CD1c-positive myeloid dendritic cell (primary cell): ENCODE measurements around the gene ASB14.
A peak's percentile ranks its signal among the peaks of the same experiment; 100 is the strongest.

Experiments used
- DNase-seq: peaks from one replicate; pipeline ENCODE4 v3.0.0-alpha.2; 2016; ENCODE audit errors: extremely low spot score

ASB14 gene

DNA sequence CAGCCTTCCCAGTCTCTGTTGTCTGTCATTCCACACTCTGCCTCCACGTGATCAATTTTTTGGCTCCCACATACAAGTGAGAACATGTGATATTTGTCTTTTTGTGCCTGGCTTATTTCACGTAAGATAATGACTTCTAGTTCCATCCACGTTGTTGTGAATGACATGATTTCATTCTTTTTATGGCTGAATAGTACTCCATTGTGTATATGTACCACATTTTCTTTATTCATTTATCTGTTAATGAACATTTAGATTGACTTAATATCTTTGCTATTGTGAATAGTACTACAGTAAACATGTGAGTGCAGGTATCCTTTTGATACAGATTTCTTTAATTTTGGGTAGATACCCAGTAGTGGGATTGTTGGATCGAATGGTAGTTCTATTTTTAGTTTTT is 31.4 kb downstream of the ASB14 start:
- no peak for DNase-seq

DNA sequence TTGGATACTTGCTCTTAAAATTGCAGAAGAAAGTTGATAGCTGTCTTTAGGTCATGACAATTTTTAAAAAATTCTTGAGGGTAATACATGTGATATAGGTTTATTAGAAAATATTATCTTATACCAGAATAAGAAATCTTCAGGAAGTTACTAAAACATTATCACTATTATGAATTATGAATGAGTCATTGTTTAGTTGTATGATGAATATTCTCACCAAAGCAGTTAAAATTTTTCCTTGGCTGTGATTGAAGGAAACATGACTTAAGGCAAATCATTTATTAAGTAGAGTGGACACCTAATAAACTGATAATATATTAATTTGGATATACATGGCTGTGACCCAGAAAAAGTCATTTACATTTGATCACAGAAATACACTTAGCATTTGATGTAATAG is 34.8 kb downstream of the ASB14 start:
- no peak for DNase-seq

DNA sequence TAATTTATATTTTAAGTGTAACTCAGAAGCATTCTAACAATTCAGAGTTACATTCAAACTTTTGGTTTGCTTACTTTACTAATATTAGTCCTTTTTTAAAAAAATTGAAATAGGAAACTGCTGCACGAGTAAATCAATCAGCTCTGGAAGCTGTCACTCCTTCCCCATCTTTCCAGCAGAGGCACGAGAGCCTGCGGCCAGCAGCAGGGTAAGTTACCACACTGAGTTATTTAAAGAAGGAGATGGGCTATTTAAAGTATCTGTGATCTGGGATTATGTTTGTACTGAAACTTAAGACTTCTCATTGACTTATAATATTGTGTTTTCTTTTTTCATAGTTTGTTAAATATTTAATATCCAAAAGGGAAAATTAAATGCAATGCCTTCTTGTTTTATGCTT is 35.6 kb downstream of the ASB14 start:
- DNase-seq, result no peak

DNA sequence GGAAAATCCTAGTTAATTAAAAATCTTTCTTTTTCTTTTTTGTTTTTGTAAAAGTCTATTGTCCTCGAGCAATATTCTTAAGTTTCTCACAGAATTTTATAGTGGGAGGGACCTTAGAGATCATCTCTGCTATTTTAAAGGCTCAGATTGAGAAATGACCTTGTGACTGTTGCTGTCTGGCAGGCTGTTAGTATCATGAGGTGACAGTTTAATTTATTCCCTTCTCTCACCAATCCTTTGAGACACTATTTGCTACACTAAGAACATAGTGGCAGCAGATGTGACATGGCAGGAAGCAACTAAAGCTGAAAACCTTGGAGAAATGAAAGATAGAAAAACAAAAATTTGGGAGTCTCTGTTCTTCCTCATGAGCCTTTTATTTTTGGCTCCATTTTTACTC is 40.1 kb downstream of the ASB14 start:
- no peak for DNase-seq

DNA sequence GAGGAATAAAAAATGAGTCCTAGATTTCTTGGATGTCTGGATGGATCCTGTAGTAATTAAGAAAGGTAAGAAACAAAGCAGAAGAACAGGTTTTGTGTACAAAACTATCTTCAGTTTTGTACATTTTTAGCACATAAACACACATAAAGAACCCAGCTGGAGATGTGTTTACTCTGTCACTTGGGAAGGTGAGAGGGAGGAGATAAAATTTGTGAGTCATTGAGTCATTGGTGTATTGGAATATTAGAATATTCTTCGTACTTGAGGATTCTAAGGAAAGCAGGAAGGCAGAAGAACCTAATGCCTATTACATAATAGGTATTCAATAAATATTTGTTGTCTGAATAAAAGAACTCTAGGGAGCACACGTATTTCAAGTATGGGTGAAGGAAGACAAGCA is 47.5 kb downstream of the ASB14 start:
- no peak for DNase-seq

DNA sequence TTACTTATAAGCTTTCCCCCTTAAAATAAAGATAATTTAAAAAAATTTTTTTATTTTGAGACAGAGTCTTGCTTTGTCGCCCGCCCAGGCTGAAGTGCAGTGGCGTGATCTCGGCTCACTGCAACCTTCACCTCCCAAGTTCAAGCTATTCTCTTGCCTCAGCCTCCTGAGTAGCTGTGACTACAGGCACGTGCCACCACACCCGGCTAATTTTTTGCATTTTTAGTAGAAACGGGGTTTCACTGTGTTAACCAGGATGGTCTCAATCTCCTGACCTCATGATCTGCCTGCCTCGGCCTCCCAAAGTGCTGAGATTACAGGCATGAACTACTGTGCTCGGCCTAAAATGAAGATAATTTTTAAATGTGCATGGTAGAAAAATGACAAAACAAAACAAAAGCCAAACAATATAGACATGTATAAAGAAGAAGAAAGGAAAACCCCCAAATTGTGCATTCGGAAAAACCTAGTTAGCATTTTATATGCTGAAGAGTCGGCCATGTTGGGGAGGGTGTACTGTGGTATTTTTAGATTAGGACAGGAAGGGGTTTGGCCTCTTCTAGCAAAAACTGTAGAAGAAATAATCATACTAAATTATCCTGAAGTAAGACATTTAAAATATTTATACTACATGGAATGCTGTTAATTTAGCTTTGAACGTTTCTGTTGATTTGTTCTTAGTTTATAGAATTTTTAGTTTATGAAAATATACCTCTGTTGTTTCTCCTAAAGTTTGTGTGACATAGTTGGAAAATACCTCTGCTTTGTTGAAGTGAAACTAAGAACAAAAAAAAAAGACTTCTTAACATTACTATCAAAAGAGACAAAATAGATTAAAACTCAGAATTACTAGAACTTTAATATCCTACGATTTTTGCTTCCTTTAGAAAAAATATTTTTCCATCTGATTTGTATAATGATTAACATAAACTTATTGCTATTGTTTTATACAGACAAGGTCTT is 57.6 kb downstream of the ASB14 start:
- no peak for DNase-seq

DNA sequence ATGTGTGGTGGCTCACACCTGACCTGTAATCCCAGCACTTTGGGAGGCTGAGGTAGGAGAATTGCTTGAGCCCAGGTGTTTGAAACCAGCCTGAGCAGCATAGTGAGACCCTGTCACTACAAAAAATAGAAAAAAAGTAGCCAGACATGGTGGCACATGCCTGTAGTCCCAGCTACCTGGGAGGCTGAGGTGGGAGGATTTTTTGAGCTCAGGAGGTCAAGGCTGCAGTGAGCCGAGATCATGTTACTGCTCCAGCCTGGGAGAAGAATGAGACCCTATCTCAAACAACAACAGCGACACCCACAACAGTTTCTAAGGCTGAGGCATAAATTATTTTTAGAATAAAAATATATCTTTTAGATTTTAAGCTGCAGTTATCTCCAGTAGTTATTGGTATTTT is 58.7 kb downstream of the ASB14 start:
- DNase-seq, result no peak

DNA sequence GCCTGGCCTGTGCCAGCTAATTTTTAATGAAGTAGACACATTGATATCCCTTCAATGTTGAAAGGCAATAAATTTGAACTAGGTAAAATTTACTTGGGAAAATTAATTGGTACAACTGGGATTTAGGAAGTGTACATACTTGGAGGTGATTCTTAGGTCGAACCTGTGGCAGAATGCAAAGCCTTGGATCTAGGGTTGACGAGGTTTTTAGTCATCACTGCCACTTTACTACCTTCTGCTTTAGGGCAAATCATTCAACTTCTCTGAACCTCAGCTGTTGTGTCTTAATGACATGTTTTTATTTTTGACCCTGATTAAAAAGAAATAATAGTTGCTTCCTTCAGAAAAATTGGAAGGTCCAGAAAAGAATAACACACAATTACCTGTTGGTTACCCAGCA is 62.5 kb downstream of the ASB14 start:
- no peak for DNase-seq

DNA sequence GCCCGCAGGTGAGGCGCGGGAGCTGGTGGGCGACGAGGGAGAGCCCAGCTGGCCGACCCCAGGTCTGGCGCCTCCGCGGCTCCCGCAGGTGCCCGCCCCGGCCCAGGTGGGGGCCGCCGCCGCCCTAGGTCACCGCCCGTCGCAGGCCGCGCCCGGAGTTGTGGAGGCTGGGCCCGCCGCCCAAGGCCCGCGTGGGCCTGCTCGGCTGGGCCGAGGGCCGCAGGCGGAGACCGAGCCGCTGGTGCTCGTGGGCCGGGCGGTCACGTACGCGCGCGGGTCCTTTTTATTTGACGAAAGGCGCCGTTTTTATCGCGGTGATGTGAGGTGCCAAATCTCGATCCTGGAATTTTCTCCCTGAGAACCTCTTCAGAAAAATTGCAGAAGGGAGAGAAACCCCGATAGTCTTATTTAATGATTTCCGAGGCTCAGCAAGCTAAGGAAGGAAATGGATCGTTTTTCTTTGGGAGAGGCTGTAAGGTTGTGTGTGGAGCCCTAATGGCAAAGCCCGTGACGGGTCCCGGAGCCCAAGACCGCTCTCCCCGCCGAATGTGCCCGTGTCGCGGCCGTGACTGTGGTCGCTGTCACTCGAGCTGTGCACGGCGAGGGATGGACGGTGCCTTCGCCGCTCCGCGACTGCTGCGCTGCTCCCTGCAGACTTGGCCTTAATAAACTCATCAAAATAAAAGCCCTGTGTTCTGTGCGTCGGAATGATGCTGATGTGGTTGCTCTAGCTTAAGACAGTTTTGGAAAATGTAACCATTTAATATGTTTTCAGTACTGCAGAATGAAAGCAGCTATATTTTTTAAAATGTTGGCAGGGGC is 64.3 kb downstream of the ASB14 start:
- DNase-seq, result peak; percentile 41

DNA sequence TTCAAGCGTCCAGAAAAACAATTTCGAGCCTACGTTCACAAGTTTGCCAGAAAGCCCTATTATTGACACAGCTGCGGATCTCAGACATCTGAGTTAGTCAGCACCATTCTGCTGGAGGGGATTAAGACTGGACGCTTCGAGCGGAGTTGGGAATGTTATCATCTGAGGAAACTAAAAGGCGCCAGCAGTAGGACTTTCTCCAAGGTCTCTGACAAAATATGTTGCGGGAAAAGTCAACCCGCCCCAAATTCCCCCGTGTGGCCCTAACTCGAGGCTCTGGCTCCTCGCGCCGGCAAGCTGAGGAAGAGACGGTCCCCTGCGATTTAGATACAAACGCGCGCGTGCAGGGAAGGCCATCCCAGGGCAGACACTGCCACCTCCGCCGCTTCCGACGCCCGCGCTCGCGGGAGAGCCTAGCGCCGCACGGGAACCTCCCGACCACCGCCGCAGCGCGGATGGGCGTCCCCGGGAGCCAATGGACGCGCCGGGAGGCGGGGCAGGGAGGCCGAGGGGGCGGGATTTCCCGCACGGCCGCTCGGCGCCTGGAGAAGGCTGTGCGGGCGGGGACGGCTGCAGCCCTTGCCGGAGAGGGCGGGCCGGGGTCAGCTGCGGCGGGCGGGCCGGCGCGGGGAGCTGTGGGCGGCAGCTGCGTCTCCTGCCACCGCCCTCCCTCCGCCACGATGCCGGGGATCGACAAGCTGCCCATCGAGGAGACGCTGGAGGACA is 65.1 kb downstream of the ASB14 start, which contains the start of gene APPL1:
APPL1 (plus strand) TSS at position 526 of the 726 bp plus-strand sequence; CDS start at position 681, 155 bp downstream.
- DNase-seq, result peak; percentile 97

DNA sequence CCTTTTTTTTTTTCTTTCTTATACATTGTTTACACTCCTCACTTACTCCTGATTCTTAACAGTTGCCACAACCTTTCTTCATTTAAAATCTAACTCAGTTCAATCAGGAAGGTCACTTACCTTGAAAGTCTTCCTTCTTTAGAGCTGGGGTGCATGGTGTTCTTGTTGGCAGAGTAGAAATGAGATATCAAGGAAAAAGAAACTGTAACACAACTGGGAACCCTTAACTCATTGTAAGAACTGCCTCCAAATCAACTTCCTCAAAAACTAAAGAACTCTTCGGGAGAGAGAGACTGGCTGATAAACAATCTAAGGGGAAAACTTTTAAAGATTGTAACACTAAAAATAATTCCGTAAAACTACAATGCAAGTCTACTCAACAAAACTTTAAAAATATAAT is 66.3 kb downstream of the ASB14 start:
- peak; percentile 44 for DNase-seq

DNA sequence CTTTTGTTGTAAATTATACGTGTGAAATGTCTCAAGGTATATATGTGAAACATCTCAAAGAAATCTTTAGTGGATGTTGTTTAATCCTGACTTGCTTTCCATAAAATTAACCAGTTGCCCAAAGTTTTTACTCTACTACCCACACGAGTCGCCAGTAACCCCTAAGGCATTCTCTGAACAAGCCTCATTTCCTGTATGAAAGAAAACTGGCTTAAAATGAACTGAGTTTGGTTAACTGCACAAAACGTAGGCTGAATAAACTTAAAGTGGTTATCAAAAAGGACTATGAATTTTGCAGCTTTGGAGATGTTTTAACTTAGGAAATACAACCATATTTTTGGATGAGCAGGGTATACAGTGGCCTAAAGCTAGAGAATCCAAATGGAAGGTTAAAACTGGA is 67.6 kb downstream of the ASB14 start:
- no peak for DNase-seq

DNA sequence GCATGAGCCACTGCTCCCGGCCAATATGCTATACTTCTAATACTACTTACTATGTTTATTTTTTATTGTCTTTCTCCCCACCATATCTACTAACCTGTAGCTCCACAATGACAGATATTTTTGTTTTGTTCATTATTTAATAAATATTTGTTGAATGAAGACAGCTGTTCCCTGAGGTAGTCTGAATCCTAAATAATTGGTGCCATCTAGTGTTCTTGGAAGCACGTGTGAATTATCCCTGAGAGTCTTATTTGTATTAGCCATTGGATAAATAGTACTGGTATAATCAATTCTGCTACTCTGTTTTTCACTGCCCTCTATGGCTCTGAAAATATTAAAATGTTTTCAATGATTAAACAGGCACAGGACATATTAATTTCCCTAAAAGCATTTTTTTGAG is 70.6 kb downstream of the ASB14 start:
- no peak for DNase-seq
